CD4-positive, alpha-beta T cell treated with Interleukin-1 beta for 1 hour (primary cell): ENCODE results near the gene NT5DC2.

Source experiments
- DNase-seq, 2 donors: peaks; one replicate each; pipeline ENCODE4 v3.0.0-alpha.2; 2020 to 2022

NT5DC2 gene

DNA sequence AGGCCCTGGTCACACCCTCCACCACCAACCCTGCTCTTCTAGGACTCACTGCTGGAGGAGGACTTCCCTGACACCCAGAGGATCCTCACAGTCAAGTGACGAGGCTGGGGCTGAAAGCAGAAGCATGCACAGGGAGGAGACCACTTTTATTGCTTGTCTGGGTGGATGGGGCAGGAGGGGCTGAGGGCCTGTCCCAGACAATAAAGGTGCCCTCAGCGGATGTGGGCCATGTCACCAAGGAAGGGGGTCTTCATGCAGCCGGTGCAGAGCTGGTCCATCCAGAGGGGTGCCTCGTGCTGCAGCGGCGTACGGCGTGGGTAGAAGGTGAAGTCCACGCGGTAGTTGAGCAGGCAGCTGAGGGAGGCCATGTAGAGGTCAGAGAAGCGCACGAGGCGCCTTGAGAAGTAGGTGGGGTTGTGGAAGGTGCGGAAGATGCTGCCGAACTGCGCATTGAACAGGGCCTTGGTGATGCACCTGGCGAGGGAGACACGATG is 9.4 kb downstream of the NT5DC2 start:
- DNase-seq, result no peak

DNA sequence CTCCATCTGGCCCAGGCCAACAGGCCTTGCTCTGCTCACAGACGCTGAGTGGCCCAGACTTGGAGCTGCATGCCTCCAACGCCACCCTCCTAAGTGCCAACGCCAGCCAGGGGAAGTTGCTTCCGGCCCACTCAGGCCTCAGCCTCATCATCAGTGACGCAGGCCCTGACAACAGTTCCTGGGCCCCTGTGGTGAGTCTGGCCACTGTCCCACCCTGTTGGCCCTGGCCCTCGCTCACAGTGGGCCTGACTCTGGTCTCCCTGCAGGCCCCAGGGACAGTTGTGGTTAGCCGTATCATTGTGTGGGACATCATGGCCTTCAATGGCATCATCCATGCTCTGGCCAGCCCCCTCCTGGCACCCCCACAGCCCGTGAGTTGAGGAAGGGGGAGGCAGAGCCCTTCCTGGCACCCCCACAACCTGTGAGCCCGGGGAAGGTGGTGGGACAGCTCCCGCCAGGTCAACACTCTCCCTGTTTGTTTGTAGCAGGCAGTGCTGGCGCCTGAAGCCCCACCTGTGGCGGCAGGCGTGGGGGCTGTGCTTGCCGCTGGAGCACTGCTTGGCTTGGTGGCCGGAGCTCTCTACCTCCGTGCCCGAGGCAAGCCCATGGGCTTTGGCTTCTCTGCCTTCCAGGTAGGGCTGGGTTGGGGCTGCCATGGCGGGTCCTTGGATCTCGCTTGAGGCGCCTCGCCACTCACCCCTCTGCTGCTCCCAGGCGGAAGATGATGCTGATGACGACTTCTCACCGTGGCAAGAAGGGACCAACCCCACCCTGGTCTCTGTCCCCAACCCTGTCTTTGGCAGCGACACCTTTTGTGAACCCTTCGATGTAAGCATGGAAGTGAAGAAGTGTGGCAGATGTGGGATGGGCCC is 10.0 kb downstream of the NT5DC2 start:
- DNase-seq, result no peak

DNA sequence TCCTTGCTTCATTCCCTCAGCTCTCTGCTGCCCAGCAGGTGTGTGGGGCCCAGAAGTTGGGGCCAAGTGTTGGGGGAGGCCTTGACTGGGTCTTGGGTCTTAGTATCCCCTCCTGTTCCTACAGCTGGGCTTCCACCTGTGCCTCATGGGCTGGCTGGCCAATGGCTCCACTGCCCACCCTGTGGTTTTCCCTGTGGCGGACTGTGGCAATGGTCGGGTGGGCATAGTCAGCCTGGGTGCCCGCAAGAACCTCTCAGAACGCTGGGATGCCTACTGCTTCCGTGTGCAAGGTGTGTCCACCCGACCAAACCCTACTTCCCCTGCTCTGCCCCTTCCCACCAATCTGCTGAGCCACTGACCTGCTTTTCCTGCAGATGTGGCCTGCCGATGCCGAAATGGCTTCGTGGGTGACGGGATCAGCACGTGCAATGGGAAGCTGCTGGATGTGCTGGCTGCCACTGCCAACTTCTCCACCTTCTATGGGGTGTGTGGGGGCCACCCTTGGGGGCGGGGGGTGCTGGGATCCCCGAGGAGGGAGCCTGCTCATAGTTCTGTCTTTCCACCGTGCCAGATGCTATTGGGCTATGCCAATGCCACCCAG is 10.9 kb downstream of the NT5DC2 start:
- no peak for DNase-seq

- DNase-seq, result no peak
Measured at GRCh38 chr3:52521881-52522650, 11.6 kb downstream of the NT5DC2 start.

DNA sequence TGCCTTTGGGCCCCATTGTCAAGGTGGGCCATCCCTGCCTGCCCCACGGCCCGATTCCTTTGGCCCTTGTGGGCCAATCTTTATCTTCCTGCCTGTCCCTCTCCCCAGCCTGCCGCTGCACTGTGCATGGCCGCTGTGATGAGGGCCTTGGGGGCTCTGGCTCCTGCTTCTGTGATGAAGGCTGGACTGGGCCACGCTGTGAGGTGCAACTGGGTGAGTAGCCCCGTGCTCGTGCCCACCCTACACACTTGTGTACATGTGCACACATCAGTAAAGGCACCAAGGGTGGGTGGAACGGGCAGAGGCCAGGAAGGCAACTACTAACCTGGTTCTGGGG is 12.2 kb downstream of the NT5DC2 start:
- no peak for DNase-seq

DNA sequence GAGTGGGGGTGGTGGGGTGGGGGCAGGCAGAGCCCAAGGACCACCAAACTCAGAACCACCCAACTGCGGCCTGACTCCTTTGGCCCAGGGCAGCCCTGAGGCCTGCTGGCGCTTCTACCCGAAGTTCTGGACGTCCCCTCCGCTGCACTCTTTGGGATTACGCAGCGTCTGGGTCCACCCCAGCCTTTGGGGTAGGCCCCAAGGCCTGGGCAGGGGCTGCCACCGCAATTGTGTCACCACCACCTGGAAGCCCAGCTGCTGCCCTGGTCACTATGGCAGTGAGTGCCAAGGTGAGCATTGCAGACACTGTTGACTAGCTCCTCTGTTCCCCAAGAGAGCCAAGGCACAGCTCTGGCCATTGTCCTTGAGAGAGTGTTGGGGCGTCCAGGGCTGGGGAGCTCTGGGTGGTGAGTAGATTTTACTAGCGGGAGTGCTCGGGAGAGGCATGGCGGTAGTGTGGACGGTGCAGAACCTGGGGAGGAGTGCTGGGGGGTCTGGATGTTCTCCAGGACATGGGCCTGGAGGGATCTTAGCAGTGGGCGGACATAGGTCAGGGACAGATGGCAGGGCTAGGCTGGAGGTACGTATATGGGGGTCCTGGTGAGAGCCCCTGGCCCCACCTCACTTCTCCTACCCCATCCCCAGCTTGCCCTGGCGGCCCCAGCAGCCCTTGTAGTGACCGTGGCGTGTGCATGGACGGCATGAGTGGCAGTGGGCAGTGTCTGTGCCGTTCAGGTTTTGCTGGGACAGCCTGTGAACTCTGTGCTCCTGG is 12.8 kb downstream of the NT5DC2 start:
- no peak for DNase-seq

GRCh38 chr3:52520141-52520667 is 13.5 kb downstream of the NT5DC2 start:
- DNase-seq, result no peak

GRCh38 chr3:52519445-52520140 is 14.1 kb downstream of the NT5DC2 start:
- no peak for DNase-seq

- DNase-seq, result no peak
Measured at GRCh38 chr3:52518723-52519444, 14.8 kb downstream of the NT5DC2 start.

- DNase-seq, result no peak
Measured at GRCh38 chr3:52517796-52518722, 15.6 kb downstream of the NT5DC2 start.

DNA sequence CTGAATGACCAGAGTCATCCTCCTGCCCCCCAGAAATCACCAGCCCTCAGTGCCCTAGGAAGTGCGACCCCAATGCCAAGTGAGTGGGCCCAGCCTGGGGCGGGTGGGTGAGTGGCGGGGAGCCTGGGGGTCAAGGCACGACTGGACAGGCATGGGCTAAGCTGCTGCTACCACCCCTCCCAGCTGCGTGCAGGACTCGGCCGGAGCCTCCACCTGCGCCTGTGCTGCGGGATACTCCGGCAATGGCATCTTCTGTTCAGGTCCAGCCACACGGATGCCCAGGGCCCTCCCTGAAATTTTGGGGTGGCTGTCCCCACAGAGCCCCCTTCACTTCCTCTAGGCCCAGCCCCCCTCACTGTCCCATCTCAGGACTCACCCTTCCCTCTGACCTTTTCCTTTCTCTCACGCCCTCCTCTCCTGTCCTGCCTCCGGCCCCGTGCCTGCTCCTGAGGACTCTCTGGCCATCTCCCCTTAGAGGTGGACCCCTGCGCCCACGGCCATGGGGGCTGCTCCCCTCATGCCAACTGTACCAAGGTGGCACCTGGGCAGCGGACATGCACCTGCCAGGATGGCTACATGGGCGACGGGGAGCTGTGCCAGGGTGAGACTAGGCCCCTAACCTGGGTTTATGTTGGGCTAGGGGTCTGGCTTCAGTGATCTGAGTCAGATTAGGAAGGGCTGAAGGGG is 17.0 kb downstream of the NT5DC2 start:
- DNase-seq, result no peak

DNA sequence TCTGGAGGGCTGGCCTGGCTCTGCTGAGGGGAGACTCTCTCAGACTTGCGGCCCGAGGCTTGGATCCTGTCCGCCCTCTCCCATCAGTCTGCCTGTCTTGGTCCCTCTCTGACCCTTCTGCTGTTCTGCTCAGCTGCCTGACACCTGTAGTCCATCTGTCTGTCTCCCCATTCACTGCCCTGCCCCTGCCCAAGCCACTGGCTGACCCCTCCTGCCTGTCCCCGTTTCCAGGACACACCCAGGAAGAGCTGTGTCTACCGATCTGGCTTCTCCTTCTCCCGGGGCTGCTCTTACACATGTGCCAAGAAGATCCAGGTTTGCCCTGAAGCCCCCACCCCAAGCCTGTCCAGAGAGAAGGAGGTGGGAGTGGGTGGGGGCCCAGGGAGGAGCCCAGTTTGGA is 18.5 kb downstream of the NT5DC2 start:
- DNase-seq, result no peak

GRCh38 chr3:52514576-52514975 is 19.1 kb downstream of the NT5DC2 start:
- DNase-seq, result no peak

GRCh38 chr3:52513281-52513680 is 20.4 kb downstream of the NT5DC2 start:
- no peak for DNase-seq

GRCh38 chr3:52512727-52513126 is 20.9 kb downstream of the NT5DC2 start:
- DNase-seq, result no peak

- no peak for DNase-seq
Measured at GRCh38 chr3:52512105-52512504, 21.6 kb downstream of the NT5DC2 start.

DNA sequence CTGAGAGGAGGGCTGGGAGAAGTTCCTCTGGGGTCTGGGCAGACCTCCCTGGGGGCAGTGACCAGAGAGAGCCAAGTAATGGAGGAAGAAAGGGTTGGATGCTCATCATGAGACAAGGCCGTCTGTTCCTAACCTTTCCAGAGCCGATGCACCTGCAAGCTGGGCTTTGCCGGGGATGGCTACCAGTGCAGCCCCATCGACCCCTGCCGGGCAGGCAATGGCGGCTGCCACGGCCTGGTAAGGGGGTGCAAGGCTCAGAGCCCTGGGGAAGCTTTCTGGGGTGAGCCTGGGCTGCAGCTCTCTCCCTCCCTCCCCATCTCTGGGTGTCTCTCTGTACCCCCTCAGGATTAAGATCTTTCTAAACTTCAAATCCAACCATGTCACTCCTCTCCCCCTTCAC is 22.1 kb downstream of the NT5DC2 start:
- DNase-seq, result no peak

GRCh38 chr3:52509753-52510328 is 23.8 kb downstream of the NT5DC2 start:
- DNase-seq, result no peak

GRCh38 chr3:52507359-52507758 is 26.3 kb downstream of the NT5DC2 start:
- no peak for DNase-seq
